ENCODE measurements around the gene IMPA2.
"Not testable (repeated sequence)": the region's sequence is repeated elsewhere in the genome, so short reads cannot be mapped to it uniquely, and the experiment has no call there.

The IMPA2 gene

DNA sequence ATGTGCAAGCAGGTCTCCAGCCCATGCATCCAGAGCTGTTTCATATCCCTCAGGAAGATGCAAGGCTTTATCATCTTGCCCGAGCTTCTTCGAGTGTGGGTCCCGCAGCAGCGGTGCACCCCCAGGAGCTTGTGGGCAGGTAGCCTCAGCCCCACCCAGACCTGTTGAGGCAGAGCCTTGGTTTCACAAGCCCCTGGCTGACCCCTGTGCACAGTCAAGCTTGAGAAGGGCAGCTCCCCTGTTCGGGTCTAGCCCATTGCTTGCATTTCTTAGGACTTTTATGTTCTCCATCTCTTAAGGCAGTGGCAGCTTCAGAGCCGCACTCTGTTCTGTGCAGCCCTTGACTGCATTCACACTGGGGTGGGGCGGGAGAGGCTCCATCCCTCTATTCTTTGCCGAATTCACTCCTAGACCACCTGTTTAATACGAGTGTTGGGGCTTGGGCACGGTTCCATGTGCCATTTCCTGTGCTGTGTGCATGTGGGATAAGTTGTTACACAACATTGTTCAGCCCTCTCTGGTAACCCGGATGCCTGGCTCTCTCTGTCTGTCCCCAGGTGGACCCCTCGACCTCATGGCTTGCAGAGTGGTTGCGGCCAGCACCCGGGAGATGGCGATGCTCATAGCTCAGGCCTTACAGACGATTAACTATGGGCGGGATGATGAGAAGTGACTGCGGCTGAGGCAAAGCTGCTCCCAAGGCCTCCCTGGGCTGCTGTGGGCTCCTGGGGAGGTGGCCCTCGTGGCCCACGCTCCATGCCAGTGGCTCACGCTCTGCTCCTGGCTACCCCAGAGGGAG, 48.7 kb downstream of the IMPA2 start:
- DNase-seq (ENCODE audit: low spot score) = no peak

GRCh38 chr18:12030670-12031069, 49.4 kb downstream of the IMPA2 start:
- no peak for DNase-seq (ENCODE audit: low spot score)

GRCh38 chr18:12031181-12031580, 49.9 kb downstream of the IMPA2 start:
- DNase-seq (ENCODE audit: low spot score) = no peak

DNA sequence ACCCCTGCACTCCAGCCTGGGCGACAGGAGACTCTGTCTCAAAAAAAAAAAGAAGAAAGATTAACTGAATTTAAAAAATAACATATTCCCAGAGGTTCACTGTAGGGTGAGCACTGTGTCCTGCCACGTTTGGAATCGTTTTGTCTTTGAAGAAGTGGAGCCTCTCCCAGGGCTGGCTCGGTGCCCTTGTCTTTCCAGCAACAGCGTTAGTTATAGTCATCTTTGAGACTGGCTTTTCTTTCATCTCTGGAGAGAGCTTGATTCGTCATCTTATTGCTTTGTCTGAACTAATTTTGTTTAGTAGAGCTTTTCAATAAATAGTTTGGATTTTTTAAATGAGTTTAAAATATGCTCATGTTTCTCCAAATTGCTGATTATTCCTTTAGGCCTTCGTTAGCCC, 50.5 kb downstream of the IMPA2 start:
- no peak for DNase-seq (ENCODE audit: low spot score)

- DNase-seq (ENCODE audit: low spot score) = no peak
Observed at GRCh38 chr18:12032786-12033642, 51.7 kb downstream of the IMPA2 start.

DNA sequence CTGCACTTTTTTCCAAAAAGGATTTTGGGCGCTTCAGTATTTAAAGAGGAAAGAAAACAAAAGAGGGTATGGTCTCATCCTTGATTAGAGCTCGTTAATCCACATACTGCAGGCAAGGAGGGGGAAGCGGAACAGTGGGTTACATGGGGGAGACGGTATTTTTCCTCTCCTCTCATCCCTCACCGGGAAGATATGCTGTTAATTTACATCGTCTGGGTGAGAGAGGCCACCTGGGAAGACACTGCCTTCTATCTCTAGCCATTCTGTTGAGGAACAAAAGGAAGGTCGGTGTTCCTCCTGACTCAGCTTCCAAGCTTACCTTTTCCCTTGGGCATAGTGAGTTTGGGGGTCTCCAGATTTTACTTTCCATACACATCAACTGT, 52.3 kb downstream of the IMPA2 start:
- DNase-seq (ENCODE audit: low spot score) = no peak

- no peak for DNase-seq (ENCODE audit: low spot score)
Observed at GRCh38 chr18:12034241-12035100, 53.2 kb downstream of the IMPA2 start.

DNA sequence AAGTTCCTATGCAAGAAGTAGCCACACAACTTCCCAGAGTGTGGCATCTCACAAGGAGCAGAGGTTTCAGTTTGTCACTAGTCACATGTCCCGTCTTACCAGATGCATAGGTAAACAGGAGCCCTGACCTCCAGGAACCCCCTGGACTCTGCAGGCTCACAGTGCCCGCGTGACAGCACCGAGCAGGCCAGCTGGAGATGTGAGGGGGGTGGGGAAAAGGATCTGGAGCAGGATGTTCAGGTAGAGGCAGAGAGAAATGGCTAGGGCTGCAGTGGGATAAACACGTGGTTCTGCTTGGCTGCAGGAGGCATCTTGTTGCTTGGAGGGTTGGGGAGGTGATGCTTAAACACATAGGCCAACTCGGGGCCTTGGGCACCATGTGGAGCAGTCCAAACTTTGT, 54.2 kb downstream of the IMPA2 start:
- no peak for DNase-seq (ENCODE audit: low spot score)

- no peak for DNase-seq (ENCODE audit: low spot score)
Observed at GRCh38 chr18:12036201-12036751, 55.0 kb downstream of the IMPA2 start.

DNA sequence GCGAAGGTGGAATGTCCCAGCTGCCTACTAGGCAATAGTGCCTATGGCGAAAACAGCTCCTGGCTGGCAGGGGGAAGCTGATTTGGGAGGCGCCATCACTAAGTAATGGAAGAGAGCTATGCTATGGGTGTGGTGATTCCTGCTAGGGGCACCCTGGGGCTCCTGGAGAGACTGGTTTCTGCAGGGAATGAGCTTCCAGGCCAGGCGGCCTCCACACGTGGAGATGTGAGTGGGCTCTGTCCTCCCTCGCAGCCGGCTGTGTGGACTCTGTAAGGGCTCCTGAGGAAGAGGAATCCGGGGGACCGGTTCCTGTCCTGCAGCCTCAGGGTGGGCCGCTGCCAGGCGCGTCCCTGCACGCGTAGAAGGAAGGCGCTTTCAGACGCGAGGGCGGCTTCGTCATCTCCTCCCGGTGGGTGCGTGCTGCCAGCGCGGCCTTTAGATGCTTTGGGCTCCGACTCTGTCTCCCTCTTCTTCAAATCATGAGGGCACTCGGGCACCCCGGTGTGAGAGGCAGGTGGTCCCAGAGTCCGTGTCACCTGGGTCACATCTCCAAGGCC, 56.9 kb downstream of the IMPA2 start:
- no peak for DNase-seq (ENCODE audit: low spot score)

DNA sequence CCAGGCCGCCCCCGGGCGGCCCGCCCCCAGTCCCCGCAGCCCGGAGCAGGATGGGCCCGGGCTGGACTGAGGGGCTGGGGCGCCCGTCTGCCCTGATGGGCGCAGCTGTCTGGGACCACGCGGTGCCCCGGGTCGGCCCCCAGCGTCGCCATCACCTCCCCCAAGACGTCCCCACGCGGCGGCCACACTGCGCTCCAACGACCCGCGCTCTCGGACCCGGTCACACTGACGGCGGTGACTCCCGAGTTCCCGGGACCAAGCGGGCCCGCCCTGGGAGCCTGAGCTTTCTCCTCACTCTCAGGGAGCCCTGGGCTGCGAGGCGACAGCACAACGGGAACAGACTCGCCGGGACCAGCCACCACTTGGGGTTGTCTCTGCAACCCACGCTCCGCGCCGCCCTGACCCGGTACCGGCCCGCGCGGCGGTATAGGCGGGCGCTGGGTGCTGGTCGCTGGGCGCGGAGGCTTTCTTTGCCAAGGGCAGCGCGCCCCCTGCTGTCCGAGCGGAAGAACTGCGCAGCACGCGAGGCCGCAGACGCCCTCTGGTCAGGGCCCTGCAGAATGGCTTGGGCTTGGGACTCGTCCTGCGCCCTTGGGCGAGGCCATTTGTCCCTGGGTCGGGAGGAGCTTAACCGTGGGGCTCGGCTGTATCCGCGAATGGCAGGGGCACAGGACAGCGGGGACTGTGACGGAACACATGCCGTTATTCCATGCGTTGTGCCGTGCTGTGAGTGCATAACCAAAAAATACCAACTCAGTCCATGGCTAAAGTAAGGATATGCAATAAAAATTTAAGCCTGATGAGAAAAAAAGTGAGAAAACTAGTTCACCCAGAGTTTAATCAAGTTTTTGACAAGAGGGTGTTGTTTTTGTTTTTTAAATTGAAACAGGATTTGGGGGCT, 57.6 kb downstream of the IMPA2 start:
- DNase-seq (ENCODE audit: low spot score) = peak; percentile 87

DNA sequence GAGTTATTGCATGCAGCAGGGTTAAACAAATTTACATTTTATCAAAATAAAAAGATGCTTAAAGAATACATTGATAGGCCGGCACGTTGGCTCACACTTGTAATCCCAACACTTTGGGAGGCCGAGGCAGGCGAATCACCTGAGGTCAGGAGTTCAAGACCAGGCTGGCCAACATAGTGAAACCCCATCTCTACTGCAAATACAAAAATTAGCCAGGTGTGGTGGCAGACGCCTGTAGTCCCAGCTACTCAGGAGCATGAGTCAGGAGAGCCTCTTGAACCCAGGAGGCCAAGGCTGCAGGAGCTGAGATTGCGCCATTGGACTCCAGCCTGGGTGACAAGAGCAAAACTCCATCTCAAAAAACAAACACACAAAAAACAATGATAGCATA, 58.2 kb downstream of the IMPA2 start:
- DNase-seq (ENCODE audit: low spot score) = not testable (repeated sequence)

- no peak for DNase-seq (ENCODE audit: low spot score)
Observed at GRCh38 chr18:12041561-12041960, 60.3 kb downstream of the IMPA2 start.

DNA sequence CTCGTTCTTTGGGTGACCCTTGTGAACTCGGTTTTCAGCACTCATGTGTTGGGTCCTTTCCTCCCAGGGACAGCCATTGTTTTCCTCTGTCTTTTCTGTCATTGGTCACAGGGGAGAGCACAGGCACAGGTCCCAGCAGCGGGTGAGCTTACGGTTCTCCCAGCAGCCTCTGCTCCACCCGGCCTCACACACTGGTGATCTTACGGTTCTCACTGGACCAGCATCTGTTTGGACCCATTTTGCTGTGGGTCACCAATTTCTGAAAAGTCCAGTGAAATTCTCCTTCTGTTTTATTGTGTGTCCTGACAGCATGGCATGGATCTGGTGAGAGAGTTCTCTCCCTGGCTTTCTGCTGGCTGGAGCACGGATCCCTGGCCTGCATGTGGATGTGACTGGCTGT, 62.5 kb downstream of the IMPA2 start:
- DNase-seq (ENCODE audit: low spot score) = no peak

DNA sequence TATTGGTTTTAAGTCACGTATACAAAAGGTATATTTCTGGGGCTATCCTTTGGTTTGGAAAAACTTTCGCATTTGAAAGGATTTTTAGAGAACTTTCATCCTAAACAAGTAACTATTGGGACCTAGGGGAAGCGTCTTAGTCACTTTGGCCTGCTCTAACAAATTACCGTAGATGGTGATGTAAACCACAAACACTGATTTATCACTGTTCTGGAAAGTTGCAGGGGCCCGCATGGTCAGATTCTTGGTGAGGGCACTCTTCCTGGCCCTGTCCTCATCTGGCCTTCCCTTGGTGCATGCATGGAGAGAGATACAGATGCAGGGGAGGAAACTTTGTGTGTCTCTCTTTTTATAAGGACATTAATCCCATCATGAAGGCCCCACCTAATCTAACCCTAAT, 63.3 kb downstream of the IMPA2 start:
- DNase-seq (ENCODE audit: low spot score) = no peak

GRCh38 chr18:12046046-12046750, 64.9 kb downstream of the IMPA2 start:
- DNase-seq (ENCODE audit: low spot score) = no peak

GRCh38 chr18:12046751-12047335, 65.5 kb downstream of the IMPA2 start:
- DNase-seq (ENCODE audit: low spot score) = no peak

DNA sequence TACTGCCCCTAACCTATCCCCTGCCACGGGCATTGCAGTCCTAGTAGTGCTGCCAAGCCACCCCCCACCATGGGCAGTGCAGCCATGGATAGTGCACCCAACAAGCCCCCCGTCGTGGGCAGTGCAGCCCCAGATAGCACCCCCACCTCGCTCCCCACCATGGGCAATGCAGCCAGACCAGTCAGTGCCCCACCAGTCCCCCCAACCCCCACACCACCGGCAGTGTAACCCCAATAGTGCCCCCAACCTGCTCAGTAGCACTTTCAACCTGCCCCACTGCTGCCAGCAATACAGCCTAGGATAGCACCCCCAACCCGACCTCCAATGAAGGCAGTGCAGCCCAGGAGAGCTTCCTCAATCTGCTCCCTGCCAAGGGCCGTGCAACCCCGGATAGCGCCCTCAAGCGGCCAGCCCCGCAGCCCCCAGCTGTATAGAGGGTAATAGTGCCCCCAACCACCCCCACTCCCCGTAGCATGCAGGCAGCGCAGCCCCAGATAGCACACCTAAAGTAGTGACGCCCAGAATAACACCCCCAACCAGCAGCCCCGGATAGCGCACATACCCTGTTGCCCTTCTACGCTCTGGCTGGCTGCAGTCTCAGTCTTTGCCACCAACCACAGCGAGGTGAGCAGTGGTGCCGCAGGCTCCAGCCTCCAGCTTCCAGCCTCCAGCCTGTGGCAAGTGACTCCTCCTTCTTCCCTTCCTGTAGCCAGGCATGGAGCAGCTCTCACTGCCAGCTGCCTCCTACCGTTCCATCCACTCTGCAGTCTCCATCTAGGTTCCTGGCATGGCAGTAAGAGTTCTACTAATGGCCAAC, 66.9 kb downstream of the IMPA2 start:
- no peak for DNase-seq (ENCODE audit: low spot score)

DNA sequence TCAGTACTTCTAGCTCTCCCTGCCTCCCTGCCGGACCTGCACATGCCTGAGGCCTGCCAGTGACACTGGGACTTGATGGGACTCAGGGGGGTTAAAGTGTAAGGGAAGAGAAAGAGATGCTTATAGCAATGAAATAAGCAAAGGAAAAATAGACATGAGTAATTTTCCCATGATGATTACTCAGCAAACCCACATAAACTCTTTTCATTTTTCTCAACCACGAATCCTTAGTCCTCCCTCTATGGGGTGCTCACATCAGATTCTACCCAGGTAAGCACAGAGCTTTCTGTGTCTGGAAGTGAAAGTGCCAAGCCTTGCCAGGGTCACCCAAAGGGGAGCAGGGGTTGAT, 67.5 kb downstream of the IMPA2 start:
- DNase-seq (ENCODE audit: low spot score) = no peak
